IMR-90 (cell line): ENCODE measurements around the gene KLHL41.

ENCODE experiments used
- BHLHE40 ChIP-seq: fragments of 150-350 bp; IDR thresholded peaks from 2 replicates; pipeline ENCODE4 v1.6.1; 2016; ENCODE audit warnings: mild to moderate bottlenecking, low read depth, low read length
- MAFK ChIP-seq: IDR thresholded peaks from 2 replicates; pipeline ENCODE4 v1.6.1; 2012; ENCODE audit warnings: low read depth, low read length, improper control_type of control experiment
- MXI1 ChIP-seq: IDR thresholded peaks from 2 replicates; pipeline ENCODE4 v1.6.1; 2012; ENCODE audit warnings: low read depth, mild to moderate bottlenecking, low read length, moderate library complexity, borderline replicate concordance
- NFE2L2 ChIP-seq: fragments of 150-350 bp; IDR thresholded peaks from 2 replicates; pipeline ENCODE4 v1.6.1; 2016; ENCODE audit warnings: low read depth, mild to moderate bottlenecking, low read length
- POLR2A ChIP-seq: IDR thresholded peaks from 2 replicates; pipeline ENCODE4 v1.6.1; 2012; ENCODE audit warnings: mild to moderate bottlenecking, low read depth, low read length
- RAD21 ChIP-seq: IDR thresholded peaks from 2 replicates; pipeline ENCODE4 v1.6.1; 2012; ENCODE audit warnings: low read length, improper control_type of control experiment
- RFX5 ChIP-seq: IDR thresholded peaks from 2 replicates; pipeline ENCODE4 v1.8.0; 2012; ENCODE audit warnings: low read depth, mild to moderate bottlenecking, low read length, moderate library complexity
- TF ChIP-seq, protein P1 (sequence below): conservative IDR thresholded peaks from 2 replicates; pipeline ENCODE4 v1.5.1; 2012; ENCODE audit warnings: mild to moderate bottlenecking, low read depth, low read length, improper control_type of control experiment

DNA sequence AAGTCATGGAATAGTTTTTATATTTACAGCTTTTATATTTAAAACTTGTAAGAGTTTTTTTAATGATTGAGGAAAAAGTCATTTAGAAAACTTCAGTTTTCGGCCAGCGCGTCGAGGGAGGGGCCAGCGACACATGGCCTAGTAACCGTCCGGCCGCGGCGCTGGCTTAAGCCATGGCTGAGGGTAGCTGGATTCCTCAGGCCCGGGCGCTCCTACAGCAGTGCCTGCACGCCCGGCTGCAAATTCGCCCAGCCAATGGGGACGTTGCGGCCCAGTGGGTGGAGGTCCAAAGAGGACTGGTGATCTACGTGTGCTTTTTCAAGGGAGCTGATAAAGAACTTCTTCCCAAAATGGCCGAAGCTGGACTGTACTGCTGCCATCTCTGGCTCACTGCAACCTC is 4.9 kb upstream of the KLHL41 start:
- TF ChIP-seq, protein P1, sequence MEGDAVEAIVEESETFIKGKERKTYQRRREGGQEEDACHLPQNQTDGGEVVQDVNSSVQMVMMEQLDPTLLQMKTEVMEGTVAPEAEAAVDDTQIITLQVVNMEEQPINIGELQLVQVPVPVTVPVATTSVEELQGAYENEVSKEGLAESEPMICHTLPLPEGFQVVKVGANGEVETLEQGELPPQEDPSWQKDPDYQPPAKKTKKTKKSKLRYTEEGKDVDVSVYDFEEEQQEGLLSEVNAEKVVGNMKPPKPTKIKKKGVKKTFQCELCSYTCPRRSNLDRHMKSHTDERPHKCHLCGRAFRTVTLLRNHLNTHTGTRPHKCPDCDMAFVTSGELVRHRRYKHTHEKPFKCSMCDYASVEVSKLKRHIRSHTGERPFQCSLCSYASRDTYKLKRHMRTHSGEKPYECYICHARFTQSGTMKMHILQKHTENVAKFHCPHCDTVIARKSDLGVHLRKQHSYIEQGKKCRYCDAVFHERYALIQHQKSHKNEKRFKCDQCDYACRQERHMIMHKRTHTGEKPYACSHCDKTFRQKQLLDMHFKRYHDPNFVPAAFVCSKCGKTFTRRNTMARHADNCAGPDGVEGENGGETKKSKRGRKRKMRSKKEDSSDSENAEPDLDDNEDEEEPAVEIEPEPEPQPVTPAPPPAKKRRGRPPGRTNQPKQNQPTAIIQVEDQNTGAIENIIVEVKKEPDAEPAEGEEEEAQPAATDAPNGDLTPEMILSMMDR: no peak
- TF ChIP-seq POLR2A (no peak), MXI1 (no peak), RFX5 (no peak), RAD21 (no peak), MAFK (no peak), BHLHE40 (no peak), NFE2L2 (no peak)
